ENCODE measurements around the gene GADD45G.

Gene GADD45G, protein sequence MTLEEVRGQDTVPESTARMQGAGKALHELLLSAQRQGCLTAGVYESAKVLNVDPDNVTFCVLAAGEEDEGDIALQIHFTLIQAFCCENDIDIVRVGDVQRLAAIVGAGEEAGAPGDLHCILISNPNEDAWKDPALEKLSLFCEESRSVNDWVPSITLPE

GRCh38 chr9:89604729-89605464 lies at the start of gene GADD45G:
TSS of gene GADD45G (plus strand) at chr9:89605012. CDS start at chr9:89605122, 110 bp downstream.
- peak within 1 kb of the TSS; percentile 95 for H3K27ac Mint-ChIP-seq
- H3K4me3 Mint-ChIP-seq: peak within 1 kb of the TSS; percentile 87 to 92
- peaks cover 9 to 10% of the 10 kb centered on the region in 2 donors for H3K36me3 Mint-ChIP-seq
- peak; percentile 82 for DNase-seq
- peak; percentile 65 to 72 for ATAC-seq (replicated peaks)
- no peaks in the 10 kb centered on the region for H3K9me3 Mint-ChIP-seq
- peaks cover 18 to 34% of the 10 kb centered on the region in 2 donors for H3K4me1 Mint-ChIP-seq
- peaks cover 5 to 6% of the 10 kb centered on the region in 2 donors for H3K27me3 Mint-ChIP-seq

- peaks cover 9 to 25% of the 10 kb centered on the region in 2 donors for H3K27me3 Mint-ChIP-seq
- peak overlapping the region; percentile 51 for H3K27ac Mint-ChIP-seq
- DNase-seq: no peak
- peaks cover 15 to 24% of the 10 kb centered on the region in 2 donors for H3K4me1 Mint-ChIP-seq
- H3K9me3 Mint-ChIP-seq: no peaks in the 10 kb centered on the region
- H3K36me3 Mint-ChIP-seq: no peaks in the 10 kb centered on the region
- no peak overlapping the region for H3K4me3 Mint-ChIP-seq
- no peak for ATAC-seq (replicated peaks)
These were observed 49.8 kb upstream of the GADD45G start for GRCh38 chr9:89555036-89555415.

DNA sequence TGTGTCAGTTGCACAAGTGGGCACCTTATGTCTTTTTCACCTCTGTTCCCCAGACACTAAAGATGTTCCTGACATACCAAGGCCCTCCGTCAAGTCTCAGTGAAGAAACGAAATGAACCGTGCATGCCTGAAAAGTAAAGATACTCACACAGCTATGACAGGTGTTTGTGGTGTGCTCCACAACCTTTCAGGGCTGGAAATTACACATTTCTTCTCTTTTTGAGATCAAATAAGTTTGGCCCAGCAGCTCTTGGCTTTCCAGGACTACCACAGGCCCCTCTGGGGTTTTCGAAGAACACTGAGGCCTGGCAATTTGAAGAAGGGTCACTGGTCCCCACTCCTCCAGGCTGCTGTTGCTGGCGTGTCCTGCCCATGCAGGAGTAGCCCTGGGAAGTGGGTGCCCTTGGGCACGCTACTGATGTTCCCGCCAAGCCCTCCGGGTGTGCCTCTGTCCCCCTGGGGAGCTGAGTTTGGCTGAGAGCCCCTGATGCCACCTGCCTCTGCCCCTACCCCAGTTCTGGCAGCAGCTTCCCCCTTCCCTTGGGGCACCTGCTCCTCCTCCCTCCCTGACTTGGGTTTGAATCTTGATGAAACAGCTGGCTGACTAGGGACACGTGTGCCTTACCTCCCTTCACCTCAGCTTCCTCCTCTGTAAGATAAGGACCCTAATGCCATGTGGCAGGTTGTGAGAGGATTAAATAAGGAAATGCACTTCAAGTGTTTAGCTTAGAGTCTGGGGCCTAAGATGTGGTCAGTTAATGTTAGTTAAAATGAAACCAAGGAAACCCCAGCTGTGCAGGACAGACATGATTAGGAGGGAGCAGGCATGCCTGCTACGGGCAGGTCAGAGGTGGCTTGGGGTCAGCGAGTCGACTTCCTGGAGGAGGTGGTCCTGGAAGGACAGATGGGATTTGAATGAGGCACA lies 49.1 kb upstream of the GADD45G start:
- Mint-ChIP-seq H3K9me3 (no peaks in the 10 kb centered on the region), H3K4me1 (peaks cover 15 to 24% of the 10 kb centered on the region in 2 donors), H3K27ac (peak overlapping the region; percentile 78), H3K4me3 (peak overlapping the region; percentile 15 to 53), H3K27me3 (peaks cover 9 to 30% of the 10 kb centered on the region in 2 donors), H3K36me3 (no peaks in the 10 kb centered on the region)
- ATAC-seq (replicated peaks) (peak; percentile 82 to 86), DNase-seq (peak; percentile 23)

DNA sequence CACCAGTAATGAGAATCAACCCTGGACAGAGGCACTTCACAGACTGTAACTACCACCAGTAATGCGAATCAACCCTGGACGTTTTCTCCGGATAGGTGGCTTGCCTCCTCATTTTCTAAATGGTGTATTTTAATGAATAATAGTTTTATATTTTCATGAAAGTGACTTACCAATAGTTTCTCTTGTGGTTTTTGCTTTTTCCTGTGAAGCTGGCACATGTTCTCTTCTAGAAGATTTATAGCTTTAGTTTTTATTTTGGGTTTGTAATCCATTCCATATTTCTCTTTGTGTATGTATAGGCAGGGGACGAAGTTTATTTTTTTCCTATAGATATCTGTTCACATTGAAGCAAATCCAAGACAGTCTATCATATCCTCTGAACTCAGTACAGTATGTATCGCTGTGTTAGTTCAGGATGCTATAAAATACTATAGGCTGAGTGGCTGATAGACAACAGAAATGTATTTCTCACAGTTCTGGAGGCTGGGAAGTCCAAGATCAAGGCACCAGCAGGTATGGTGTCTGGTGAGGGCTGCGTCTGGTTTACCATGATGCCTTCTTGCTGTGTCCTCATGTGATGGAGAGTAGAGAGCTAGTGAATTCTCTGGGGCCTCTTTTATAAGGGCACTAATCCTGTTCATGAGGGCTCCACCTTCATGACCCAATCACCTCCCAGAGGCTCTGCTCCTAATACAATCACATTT lies 46.5 kb upstream of the GADD45G start:
- Mint-ChIP-seq H3K27ac (no peak overlapping the region), H3K4me1 (peaks cover 15 to 32% of the 10 kb centered on the region in 2 donors), H3K9me3 (no peaks in the 10 kb centered on the region), H3K27me3 (peaks cover 9 to 34% of the 10 kb centered on the region in 2 donors), H3K4me3 (no peak overlapping the region), H3K36me3 (no peaks in the 10 kb centered on the region)
- DNase-seq: no peak
- ATAC-seq (replicated peaks): no peak

DNA sequence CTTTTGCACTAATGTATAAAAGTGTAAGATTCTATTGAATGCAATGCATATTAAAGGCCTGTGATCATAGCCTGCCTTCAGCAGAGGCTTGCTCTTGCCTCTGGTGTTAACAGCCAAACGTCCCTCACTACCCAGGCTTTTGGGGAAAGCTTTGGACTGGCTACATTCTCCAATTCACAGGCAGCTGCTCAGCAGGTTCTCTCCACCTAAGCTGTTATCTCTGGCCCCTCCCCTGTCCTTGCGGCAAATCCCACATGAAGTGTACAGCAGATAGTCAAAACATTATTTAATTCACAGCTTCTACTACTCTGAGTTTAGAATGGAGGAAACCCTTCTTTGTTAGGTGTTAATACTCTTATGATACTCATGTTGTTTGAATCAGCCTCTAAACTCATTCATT lies 45.9 kb upstream of the GADD45G start:
- no peak overlapping the region for H3K4me3 Mint-ChIP-seq
- H3K36me3 Mint-ChIP-seq: no peaks in the 10 kb centered on the region
- peaks cover 15 to 33% of the 10 kb centered on the region in 2 donors for H3K4me1 Mint-ChIP-seq
- DNase-seq (no peak), ATAC-seq (replicated peaks) (no peak)
- H3K9me3 Mint-ChIP-seq: no peaks in the 10 kb centered on the region
- peaks cover 9 to 36% of the 10 kb centered on the region in 2 donors for H3K27me3 Mint-ChIP-seq
- no peak overlapping the region for H3K27ac Mint-ChIP-seq

GRCh38 chr9:89562186-89562814 lies 42.5 kb upstream of the GADD45G start:
- peaks cover 6 to 29% of the 10 kb centered on the region in 2 donors for H3K27me3 Mint-ChIP-seq
- peak overlapping the region in 1 of 2 donors; percentile 16 for H3K4me3 Mint-ChIP-seq
- ATAC-seq (replicated peaks) (peak; percentile 71 to 73), DNase-seq (no peak)
- peaks cover 0 to 3% of the 10 kb centered on the region in 2 donors for H3K9me3 Mint-ChIP-seq
- no peak overlapping the region for H3K27ac Mint-ChIP-seq
- H3K36me3 Mint-ChIP-seq: no peaks in the 10 kb centered on the region
- H3K4me1 Mint-ChIP-seq: peaks cover 6 to 16% of the 10 kb centered on the region in 2 donors

- Mint-ChIP-seq H3K27ac (no peak overlapping the region), H3K4me1 (peaks cover 12 to 25% of the 10 kb centered on the region in 2 donors), H3K9me3 (peaks cover 4 to 7% of the 10 kb centered on the region in 2 donors), H3K36me3 (peaks cover 0 to 3% of the 10 kb centered on the region in 2 donors), H3K4me3 (no peak overlapping the region), H3K27me3 (peaks cover 6 to 24% of the 10 kb centered on the region in 2 donors)
- ATAC-seq (replicated peaks) (no peak), DNase-seq (no peak)
These were observed 41.1 kb upstream of the GADD45G start for GRCh38 chr9:89563571-89564345.

GRCh38 chr9:89564346-89564878 lies 40.4 kb upstream of the GADD45G start:
- Mint-ChIP-seq H3K27ac (no peak overlapping the region), H3K4me3 (no peak overlapping the region), H3K9me3 (peaks cover 5 to 7% of the 10 kb centered on the region in 2 donors), H3K36me3 (peaks cover 0 to 3% of the 10 kb centered on the region in 2 donors), H3K4me1 (peaks cover 12 to 25% of the 10 kb centered on the region in 2 donors), H3K27me3 (peaks cover 6 to 24% of the 10 kb centered on the region in 2 donors)
- DNase-seq (no peak), ATAC-seq (replicated peaks) (peak; percentile 48 to 69)

DNA sequence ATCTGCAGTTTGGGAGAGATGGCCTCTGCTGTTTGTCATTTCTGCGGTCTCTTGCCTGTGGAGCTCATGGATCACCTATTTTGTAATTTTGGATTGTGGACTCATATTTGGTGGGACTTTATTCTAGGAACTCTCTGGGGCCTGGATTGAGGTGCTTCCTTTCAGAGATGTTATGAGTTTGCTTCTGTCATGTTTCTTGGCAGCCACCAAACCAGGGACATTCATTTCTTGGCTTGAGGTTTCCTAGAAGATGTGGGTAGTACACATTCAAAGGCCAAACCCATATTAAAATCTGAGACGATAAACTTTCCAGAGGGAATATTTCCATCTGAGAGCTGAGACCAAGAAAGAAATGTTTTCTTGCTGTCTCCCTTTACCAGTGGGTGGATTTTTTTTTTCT lies 37.2 kb upstream of the GADD45G start:
- Mint-ChIP-seq H3K9me3 (peaks cover 5 to 7% of the 10 kb centered on the region in 2 donors), H3K27me3 (peaks cover 11 to 28% of the 10 kb centered on the region in 2 donors), H3K4me3 (no peak overlapping the region), H3K27ac (no peak overlapping the region), H3K36me3 (peaks cover 0 to 3% of the 10 kb centered on the region in 2 donors), H3K4me1 (peaks cover 12 to 20% of the 10 kb centered on the region in 2 donors)
- DNase-seq (no peak), ATAC-seq (replicated peaks) (peak in 1 of 2 donors; percentile 48)

DNA sequence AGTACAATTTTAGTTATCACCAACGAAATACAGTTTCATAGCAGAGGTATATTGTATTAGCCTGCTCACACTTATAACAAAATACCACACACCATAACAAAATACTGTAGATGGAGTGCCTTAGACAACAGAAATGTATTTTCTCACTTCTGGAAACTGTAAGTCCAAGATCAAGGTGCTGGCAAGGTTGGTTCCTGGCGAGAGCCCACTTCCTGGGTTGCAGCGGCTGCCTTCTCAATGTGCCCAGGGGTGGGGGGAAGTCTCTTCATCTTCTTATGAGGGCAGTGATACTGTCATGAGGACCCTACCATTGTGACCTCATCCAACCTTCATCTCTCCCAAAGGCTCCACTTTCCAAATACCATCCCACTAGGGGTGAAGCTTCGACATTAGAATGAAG lies 30.5 kb upstream of the GADD45G start:
- Mint-ChIP-seq H3K27me3 (peaks cover 12 to 30% of the 10 kb centered on the region in 2 donors), H3K36me3 (no peaks in the 10 kb centered on the region), H3K27ac (no peak overlapping the region), H3K4me3 (no peak overlapping the region), H3K4me1 (peaks cover 0 to 2% of the 10 kb centered on the region in 2 donors), H3K9me3 (no peaks in the 10 kb centered on the region)
- DNase-seq (no peak), ATAC-seq (replicated peaks) (no peak)

DNA sequence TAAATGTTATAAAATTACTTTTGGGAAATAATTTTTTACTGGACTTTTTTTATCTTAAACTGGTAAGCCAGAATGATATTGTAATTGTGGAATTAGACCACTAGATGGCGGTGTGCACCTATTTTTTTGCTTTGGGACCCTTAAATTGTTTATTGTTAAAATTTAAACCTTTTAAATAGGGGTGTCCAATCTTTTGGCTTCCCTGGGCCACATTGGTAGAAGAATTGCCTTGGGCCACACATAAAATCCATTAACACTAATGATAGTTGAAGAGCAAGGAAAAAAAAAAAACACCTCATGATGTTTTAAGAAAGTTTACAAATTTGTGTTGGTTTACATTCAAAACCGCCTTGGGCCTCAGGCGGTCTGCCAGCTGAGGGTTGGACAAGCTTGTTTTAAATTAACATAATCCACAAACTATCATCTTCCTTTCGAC lies 28.4 kb upstream of the GADD45G start:
- H3K27ac Mint-ChIP-seq: no peak overlapping the region
- H3K36me3 Mint-ChIP-seq: no peaks in the 10 kb centered on the region
- peaks cover 30 to 48% of the 10 kb centered on the region in 2 donors for H3K27me3 Mint-ChIP-seq
- peaks cover 0 to 5% of the 10 kb centered on the region in 2 donors for H3K4me1 Mint-ChIP-seq
- H3K4me3 Mint-ChIP-seq: no peak overlapping the region
- ATAC-seq (replicated peaks) (no peak), DNase-seq (no peak)
- H3K9me3 Mint-ChIP-seq: no peaks in the 10 kb centered on the region

DNA sequence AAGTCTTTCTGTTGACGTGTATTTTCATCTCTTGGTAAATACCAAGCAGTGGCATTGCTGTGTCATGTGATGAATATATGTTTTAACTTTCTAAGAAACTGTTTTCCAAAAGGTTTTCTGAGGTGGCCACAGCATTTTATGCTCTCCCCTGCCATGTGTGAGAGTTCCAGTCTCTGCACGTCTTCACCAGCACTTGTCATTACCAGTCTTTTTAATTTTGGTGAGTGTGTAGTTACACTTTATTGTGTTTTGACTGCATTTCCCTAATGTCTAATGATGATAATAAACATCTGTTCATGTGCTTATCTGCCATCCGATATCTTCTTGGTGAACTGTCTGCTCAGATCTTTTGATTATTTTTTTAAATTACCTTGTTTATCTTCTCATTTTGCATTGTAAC lies 27.4 kb upstream of the GADD45G start:
- no peak overlapping the region for H3K4me3 Mint-ChIP-seq
- no peaks in the 10 kb centered on the region for H3K36me3 Mint-ChIP-seq
- H3K27ac Mint-ChIP-seq: no peak overlapping the region
- H3K4me1 Mint-ChIP-seq: peaks cover 0 to 5% of the 10 kb centered on the region in 2 donors
- H3K9me3 Mint-ChIP-seq: no peaks in the 10 kb centered on the region
- peaks cover 32 to 41% of the 10 kb centered on the region in 2 donors for H3K27me3 Mint-ChIP-seq
- ATAC-seq (replicated peaks) (no peak), DNase-seq (no peak)
